ENCODE data around the gene PLEK2.

Gene PLEK2

GRCh38 chr14:67426161-67426560, 14.2 kb upstream of the PLEK2 start:
- DNase-seq (ENCODE audit: low read depth in 1 of 2, low spot score in 1 of 2): no peak
- no peak overlapping the region for H3K4me3 ChIP-seq (replicated peaks; ENCODE audit: insufficient read depth, low read length)
- H3K27me3 ChIP-seq (ENCODE audit: insufficient read depth, poor library complexity, severe bottlenecking): no peaks in the 10 kb centered on the region
- H3K27ac ChIP-seq (replicated peaks): no peak overlapping the region
- TF ChIP-seq CTCF (IDR thresholded peaks at IDR 0.05; ENCODE audit: insufficient read depth, low read length): no peak
- no peak for TF ChIP-seq POLR2AphosphoS5 (IDR thresholded peaks at IDR 0.05; ENCODE audit: low read depth)
- TF ChIP-seq SPI1 (IDR thresholded peaks at IDR 0.05; ENCODE audit: borderline replicate concordance, low read depth): no peak
- TF ChIP-seq GABPA (IDR thresholded peaks at IDR 0.05; ENCODE audit: low read depth): no peak
- no peak for TF ChIP-seq REST (IDR thresholded peaks at IDR 0.05; ENCODE audit: insufficient replicate concordance, low read depth)

- TF ChIP-seq REST (IDR thresholded peaks at IDR 0.05; ENCODE audit: insufficient replicate concordance, low read depth) (no peak), CTCF (IDR thresholded peaks at IDR 0.05; ENCODE audit: insufficient read depth, low read length) (no peak), GABPA (IDR thresholded peaks at IDR 0.05; ENCODE audit: low read depth) (no peak), SPI1 (IDR thresholded peaks at IDR 0.05; ENCODE audit: borderline replicate concordance, low read depth) (no peak), POLR2AphosphoS5 (IDR thresholded peaks at IDR 0.05; ENCODE audit: low read depth) (no peak)
- H3K27me3 ChIP-seq (ENCODE audit: insufficient read depth, poor library complexity, severe bottlenecking): no peaks in the 10 kb centered on the region
- no peak overlapping the region for H3K27ac ChIP-seq (replicated peaks)
- DNase-seq (ENCODE audit: low read depth in 1 of 2, low spot score in 1 of 2): no peak
- no peak overlapping the region for H3K4me3 ChIP-seq (replicated peaks; ENCODE audit: insufficient read depth, low read length)
These were observed 13.6 kb upstream of the PLEK2 start for GRCh38 chr14:67425608-67426007.

- Histone ChIP-seq H3K4me3 (replicated peaks; ENCODE audit: insufficient read depth, low read length) (no peak overlapping the region), H3K27me3 (ENCODE audit: insufficient read depth, poor library complexity, severe bottlenecking) (no peaks in the 10 kb centered on the region), H3K27ac (replicated peaks) (no peak overlapping the region)
- DNase-seq (ENCODE audit: low read depth in 1 of 2, low spot score in 1 of 2): no peak
- TF ChIP-seq CTCF (IDR thresholded peaks at IDR 0.05; ENCODE audit: insufficient read depth, low read length) (no peak), POLR2AphosphoS5 (IDR thresholded peaks at IDR 0.05; ENCODE audit: low read depth) (no peak), GABPA (IDR thresholded peaks at IDR 0.05; ENCODE audit: low read depth) (no peak), SPI1 (IDR thresholded peaks at IDR 0.05; ENCODE audit: borderline replicate concordance, low read depth) (no peak), REST (IDR thresholded peaks at IDR 0.05; ENCODE audit: insufficient replicate concordance, low read depth) (no peak)
These were observed 12.6 kb upstream of the PLEK2 start for GRCh38 chr14:67424539-67424938.
